Activated T-cell treated with anti-CD3 and anti-CD28 coated beads, Interleukin-2, amount 50 U/mL, for 24 hours (primary cell): ENCODE results near the gene STAMBP.
A peak's percentile ranks its signal among the peaks of the same experiment; 100 is the strongest.

Experiments used
- DNase-seq: peaks from one replicate; pipeline ENCODE4 v3.0.0-alpha.2; 2020
- H3K27ac Mint-ChIP-seq: 2 replicates; pipeline ENCODE4 v1.8.0; 2020; ENCODE audit warnings: mild to moderate bottlenecking, mixed read lengths
- H3K27me3 Mint-ChIP-seq: 2 replicates; pipeline ENCODE4 v1.8.0; 2020; ENCODE audit warnings: mixed read lengths
- H3K36me3 Mint-ChIP-seq: 2 replicates; pipeline ENCODE4 v1.8.0; 2020; ENCODE audit warnings: low read depth, mixed read lengths
- H3K4me1 Mint-ChIP-seq: 2 replicates; pipeline ENCODE4 v1.8.0; 2020; ENCODE audit warnings: low read depth, mixed read lengths
- H3K4me3 Mint-ChIP-seq: 2 replicates; pipeline ENCODE4 v1.8.0; 2020; ENCODE audit warnings: mild to moderate bottlenecking, moderate library complexity, mixed read lengths
- H3K9me3 Mint-ChIP-seq: 2 replicates; pipeline ENCODE4 v1.8.0; 2020; ENCODE audit warnings: mixed read lengths

STAMBP gene

GRCh38 chr2:73917296-73917695, 88.5 kb downstream of the STAMBP start:
- Mint-ChIP-seq H3K4me1 (peaks cover 1% of the 10 kb centered on the region), H3K36me3 (no peaks in the 10 kb centered on the region), H3K9me3 (no peaks in the 10 kb centered on the region), H3K27ac (no peak overlapping the region), H3K27me3 (no peaks in the 10 kb centered on the region), H3K4me3 (no peak overlapping the region)
- DNase-seq = no peak

DNA sequence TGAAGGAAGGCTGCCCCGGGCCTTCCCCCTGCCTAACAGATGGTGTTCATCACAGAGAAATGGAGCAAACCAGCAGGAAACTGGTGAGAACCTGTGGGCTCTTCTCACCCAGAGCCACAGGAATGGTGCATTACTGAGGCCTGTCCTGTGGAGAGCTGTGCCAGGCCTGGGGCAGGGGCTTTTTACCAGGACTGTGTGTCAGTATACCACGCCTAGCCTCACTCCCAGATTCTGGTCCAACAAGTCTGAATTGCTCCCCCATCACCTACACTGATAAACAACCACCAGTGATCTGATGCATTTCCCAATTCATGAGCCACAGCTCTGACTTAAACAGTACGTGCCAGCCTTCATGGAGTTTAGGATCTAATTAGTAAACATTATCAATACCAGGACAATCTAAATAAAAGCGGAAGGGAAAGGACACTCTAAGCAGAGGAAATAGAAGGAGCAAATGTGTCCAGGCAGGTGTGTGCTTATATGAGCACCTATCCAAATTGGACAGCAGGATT, 89.0 kb downstream of the STAMBP start:
- Mint-ChIP-seq H3K36me3 (no peaks in the 10 kb centered on the region), H3K9me3 (no peaks in the 10 kb centered on the region), H3K4me3 (no peak overlapping the region), H3K27ac (no peak overlapping the region), H3K27me3 (no peaks in the 10 kb centered on the region), H3K4me1 (peaks cover 1% of the 10 kb centered on the region)
- DNase-seq = no peak

GRCh38 chr2:73918856-73919255, 90.1 kb downstream of the STAMBP start:
- Mint-ChIP-seq H3K9me3 (no peaks in the 10 kb centered on the region), H3K27me3 (no peaks in the 10 kb centered on the region), H3K27ac (no peak overlapping the region), H3K36me3 (no peaks in the 10 kb centered on the region), H3K4me3 (no peak overlapping the region), H3K4me1 (peaks cover 1% of the 10 kb centered on the region)
- DNase-seq = no peak

GRCh38 chr2:73919596-73920228, 91.0 kb downstream of the STAMBP start:
- Mint-ChIP-seq H3K9me3 (no peaks in the 10 kb centered on the region), H3K4me3 (no peak overlapping the region), H3K36me3 (no peaks in the 10 kb centered on the region), H3K27ac (no peak overlapping the region), H3K27me3 (no peaks in the 10 kb centered on the region), H3K4me1 (peaks cover 1% of the 10 kb centered on the region)
- no peak for DNase-seq

- Mint-ChIP-seq H3K9me3 (no peaks in the 10 kb centered on the region), H3K36me3 (no peaks in the 10 kb centered on the region), H3K27ac (no peak overlapping the region), H3K27me3 (no peaks in the 10 kb centered on the region), H3K4me3 (no peak overlapping the region), H3K4me1 (peaks cover 3% of the 10 kb centered on the region)
- peak; percentile 54 for DNase-seq
These were observed 92.1 kb downstream of the STAMBP start for GRCh38 chr2:73920577-73921545.

DNA sequence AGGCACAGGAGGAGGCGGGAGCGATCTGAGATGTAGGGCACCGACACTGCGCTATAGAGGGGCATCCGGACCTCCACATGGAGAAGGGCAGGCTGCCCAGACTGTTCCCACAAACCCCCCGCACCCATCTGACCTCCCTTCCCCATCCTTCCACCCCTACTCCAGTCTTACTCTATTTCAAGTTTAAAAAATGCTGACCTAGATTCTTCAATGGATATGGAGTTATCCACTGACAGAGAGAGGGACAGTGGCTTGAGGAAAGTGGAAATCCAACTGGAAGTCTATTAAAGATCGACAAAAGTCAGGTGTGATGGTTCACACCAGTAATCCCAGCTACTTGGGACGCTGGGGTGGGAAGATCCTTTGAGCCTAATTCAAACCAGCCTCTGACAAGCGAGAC, 92.8 kb downstream of the STAMBP start:
- Mint-ChIP-seq H3K36me3 (no peaks in the 10 kb centered on the region), H3K27me3 (no peaks in the 10 kb centered on the region), H3K4me3 (no peak overlapping the region), H3K27ac (no peak overlapping the region), H3K4me1 (peaks cover 8% of the 10 kb centered on the region), H3K9me3 (no peaks in the 10 kb centered on the region)
- DNase-seq = no peak

DNA sequence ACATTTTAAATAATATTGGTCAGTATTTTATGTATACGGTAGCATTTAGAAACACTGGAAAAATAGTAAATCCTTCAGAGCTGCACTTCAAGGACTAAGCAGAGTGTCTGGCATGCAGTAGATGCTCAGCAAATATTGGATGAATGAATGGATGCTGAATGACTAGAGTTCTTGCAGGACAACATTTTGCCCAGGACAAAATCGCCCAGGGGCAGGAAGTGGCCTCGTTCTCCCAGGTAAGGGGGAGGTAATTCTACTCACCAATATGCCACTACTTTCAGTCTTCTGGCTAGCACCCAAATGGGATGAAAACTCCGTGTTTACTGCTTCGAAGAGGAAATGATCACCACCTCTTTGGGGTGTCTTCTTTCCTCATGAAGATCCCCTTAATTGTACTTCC, 93.9 kb downstream of the STAMBP start:
- no peaks in the 10 kb centered on the region for H3K9me3 Mint-ChIP-seq
- no peak overlapping the region for H3K4me3 Mint-ChIP-seq
- H3K27me3 Mint-ChIP-seq = no peaks in the 10 kb centered on the region
- DNase-seq = no peak
- peaks cover 5% of the 10 kb centered on the region for H3K36me3 Mint-ChIP-seq
- peaks cover 10% of the 10 kb centered on the region for H3K4me1 Mint-ChIP-seq
- no peak overlapping the region for H3K27ac Mint-ChIP-seq
